OCI-LY3 (cell line): ENCODE measurements around the gene BAIAP2L1.

Experiments used
- H2AFZ ChIP-seq: fragments of 200-600, 300-600 bp; shearing (Covaris generic); 2 replicates; pipeline ENCODE4 v1.6.0; 2014; ENCODE audit warnings: antibody characterized with exemption, low read depth, low read length
- H3K27ac ChIP-seq: fragments of 200-600, 300-600 bp; sonication (generic); 2 replicates; pipeline ENCODE4 v1.5.1; 2014; ENCODE audit warnings: mild to moderate bottlenecking, low read length, moderate library complexity, mixed read lengths
- H3K27me3 ChIP-seq: fragments of 200-600, 300-600 bp; sonication (generic); 2 replicates; pipeline ENCODE4 v1.6.1; 2014; ENCODE audit warnings: low read depth, low read length, mixed read lengths
- H3K36me3 ChIP-seq: fragments of 200-600, 300-600 bp; sonication (generic); replicated peaks from 2 replicates; pipeline ENCODE3; 2014; ENCODE audit warnings: low read depth, low read length, mixed read lengths
- H3K4me1 ChIP-seq: fragments of 300-600, 200-600 bp; sonication (generic); 2 replicates; pipeline ENCODE4 v1.6.1; 2014; ENCODE audit warnings: low read length, mixed read lengths
- H3K4me2 ChIP-seq: fragments of 200-600, 300-600 bp; sonication (generic); 2 replicates; pipeline ENCODE4 v1.6.1; 2014; ENCODE audit warnings: low read length, mixed read lengths
- H3K4me3 ChIP-seq: fragments of 300-600, 200-600 bp; sonication (generic); 2 replicates; pipeline ENCODE4 v1.5.1; 2014; ENCODE audit warnings: antibody characterized with exemption, mild to moderate bottlenecking, low read length, moderate library complexity
- H3K79me2 ChIP-seq: fragments of 300-600, 200-600 bp; shearing (Covaris generic); 2 replicates; pipeline ENCODE4 v1.6.1; 2014; ENCODE audit warnings: mild to moderate bottlenecking, low read length, mixed read lengths
- H3K9ac ChIP-seq: fragments of 300-600, 200-600 bp; shearing (Covaris generic); 2 replicates; pipeline ENCODE4 v1.6.0; 2014; ENCODE audit warnings: mild to moderate bottlenecking, low read length, moderate library complexity
- H3K9me3 ChIP-seq: fragments of 200-600, 300-600 bp; shearing (Covaris generic); 2 replicates; pipeline ENCODE4 v1.6.1; 2014; ENCODE audit warnings: low read length, mixed read lengths; ENCODE audit not compliant: insufficient read depth
- H4K20me1 ChIP-seq: fragments of 200-600, 300-600 bp; sonication (generic); 2 replicates; pipeline ENCODE4 v1.6.1; 2016; ENCODE audit warnings: low read length, mixed read lengths; ENCODE audit not compliant: insufficient read depth
- EZH2phosphoT487 ChIP-seq: fragments of 200-600 bp; shearing (Covaris generic); IDR thresholded peaks from 2 replicates; pipeline ENCODE4 v1.6.1; 2018; ENCODE audit warnings: antibody characterized with exemption, mixed run types, low read depth
- TF ChIP-seq, protein P1 (sequence below): fragments of 200-600, 300-600 bp; sonication (generic); IDR thresholded peaks from 2 replicates; pipeline ENCODE4 v1.5.1; 2014; ENCODE audit warnings: antibody characterized with exemption, low read length, low read depth

BAIAP2L1 gene

DNA sequence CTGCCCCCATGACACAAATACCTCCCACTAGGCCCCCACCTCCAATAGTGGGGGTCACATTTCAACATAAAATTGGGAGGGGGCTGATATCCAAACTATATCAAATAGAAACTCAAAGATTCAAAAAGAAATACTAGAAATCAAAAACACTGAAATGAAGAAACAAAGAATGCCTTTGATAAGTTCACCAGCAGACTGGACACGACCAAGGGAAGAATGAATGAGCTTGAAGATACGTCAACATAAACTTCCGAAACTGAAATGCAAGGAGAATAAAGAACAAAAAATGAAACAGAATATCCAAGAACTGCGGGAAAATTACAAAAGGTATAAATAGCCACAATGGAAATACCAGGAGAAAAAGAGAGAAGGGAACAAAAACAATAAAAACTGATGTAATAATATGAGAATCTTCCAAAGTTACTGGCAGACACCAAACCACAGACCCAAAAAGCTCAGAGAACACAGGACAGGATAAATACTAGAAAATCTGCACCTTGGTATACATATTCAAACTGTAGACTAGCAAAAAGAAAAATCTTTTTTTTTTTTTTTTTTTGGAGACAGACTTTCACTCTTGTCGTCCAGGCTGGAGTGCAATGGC is 69.9 kb downstream of the BAIAP2L1 start:
- H3K27ac ChIP-seq: no peak overlapping the region
- H3K79me2 ChIP-seq: no peaks in the 10 kb centered on the region
- no peaks in the 10 kb centered on the region for H4K20me1 ChIP-seq
- H3K36me3 ChIP-seq: no peaks in the 10 kb centered on the region
- H3K9ac ChIP-seq: no peak overlapping the region
- H2AFZ ChIP-seq: no peak overlapping the region
- no peaks in the 10 kb centered on the region for H3K9me3 ChIP-seq
- TF ChIP-seq, protein P1, sequence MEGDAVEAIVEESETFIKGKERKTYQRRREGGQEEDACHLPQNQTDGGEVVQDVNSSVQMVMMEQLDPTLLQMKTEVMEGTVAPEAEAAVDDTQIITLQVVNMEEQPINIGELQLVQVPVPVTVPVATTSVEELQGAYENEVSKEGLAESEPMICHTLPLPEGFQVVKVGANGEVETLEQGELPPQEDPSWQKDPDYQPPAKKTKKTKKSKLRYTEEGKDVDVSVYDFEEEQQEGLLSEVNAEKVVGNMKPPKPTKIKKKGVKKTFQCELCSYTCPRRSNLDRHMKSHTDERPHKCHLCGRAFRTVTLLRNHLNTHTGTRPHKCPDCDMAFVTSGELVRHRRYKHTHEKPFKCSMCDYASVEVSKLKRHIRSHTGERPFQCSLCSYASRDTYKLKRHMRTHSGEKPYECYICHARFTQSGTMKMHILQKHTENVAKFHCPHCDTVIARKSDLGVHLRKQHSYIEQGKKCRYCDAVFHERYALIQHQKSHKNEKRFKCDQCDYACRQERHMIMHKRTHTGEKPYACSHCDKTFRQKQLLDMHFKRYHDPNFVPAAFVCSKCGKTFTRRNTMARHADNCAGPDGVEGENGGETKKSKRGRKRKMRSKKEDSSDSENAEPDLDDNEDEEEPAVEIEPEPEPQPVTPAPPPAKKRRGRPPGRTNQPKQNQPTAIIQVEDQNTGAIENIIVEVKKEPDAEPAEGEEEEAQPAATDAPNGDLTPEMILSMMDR: no peak
- no peak for TF ChIP-seq EZH2phosphoT487
- no peak overlapping the region for H3K4me2 ChIP-seq
- H3K4me3 ChIP-seq: no peak overlapping the region
- peaks cover 4% of the 10 kb centered on the region; the same call in 1 of the 2 replicates for H3K27me3 ChIP-seq
- H3K4me1 ChIP-seq: no peaks in the 10 kb centered on the region

DNA sequence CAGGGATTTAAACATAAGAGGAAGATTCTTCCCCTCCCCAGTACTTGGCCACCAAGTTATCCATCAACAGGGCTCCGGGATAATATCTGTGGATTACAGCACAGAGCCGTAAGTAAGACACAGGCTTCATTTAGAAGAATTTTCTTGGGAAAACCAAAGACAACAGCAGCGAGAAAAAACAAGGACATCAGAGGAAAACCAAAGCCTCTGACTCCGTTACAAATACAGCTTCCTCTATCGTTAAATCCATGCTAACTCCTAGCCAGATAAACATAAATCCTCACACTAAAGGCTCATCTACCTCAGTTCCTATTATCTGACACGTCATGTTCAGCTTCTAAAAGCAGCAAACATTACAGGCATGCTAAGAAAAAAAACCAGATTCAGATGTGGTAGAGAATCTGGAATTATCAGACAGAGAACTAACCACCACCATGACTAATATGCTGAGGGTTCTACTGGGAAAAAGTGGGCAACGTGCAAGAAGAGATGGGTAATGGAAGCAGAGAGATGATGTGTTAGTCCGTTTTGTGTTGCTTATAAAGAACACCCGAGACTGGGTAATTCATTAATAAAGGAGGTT is 71.0 kb downstream of the BAIAP2L1 start:
- Histone ChIP-seq H3K27ac (no peak overlapping the region), H3K36me3 (no peaks in the 10 kb centered on the region), H3K9ac (no peak overlapping the region), H3K4me1 (no peaks in the 10 kb centered on the region), H3K79me2 (no peaks in the 10 kb centered on the region), H3K4me3 (no peak overlapping the region), H2AFZ (no peak overlapping the region), H3K9me3 (no peaks in the 10 kb centered on the region), H3K4me2 (no peak overlapping the region), H4K20me1 (no peaks in the 10 kb centered on the region), H3K27me3 (peaks cover 4% of the 10 kb centered on the region; the same call in 1 of the 2 replicates)
- no peak for TF ChIP-seq EZH2phosphoT487

DNA sequence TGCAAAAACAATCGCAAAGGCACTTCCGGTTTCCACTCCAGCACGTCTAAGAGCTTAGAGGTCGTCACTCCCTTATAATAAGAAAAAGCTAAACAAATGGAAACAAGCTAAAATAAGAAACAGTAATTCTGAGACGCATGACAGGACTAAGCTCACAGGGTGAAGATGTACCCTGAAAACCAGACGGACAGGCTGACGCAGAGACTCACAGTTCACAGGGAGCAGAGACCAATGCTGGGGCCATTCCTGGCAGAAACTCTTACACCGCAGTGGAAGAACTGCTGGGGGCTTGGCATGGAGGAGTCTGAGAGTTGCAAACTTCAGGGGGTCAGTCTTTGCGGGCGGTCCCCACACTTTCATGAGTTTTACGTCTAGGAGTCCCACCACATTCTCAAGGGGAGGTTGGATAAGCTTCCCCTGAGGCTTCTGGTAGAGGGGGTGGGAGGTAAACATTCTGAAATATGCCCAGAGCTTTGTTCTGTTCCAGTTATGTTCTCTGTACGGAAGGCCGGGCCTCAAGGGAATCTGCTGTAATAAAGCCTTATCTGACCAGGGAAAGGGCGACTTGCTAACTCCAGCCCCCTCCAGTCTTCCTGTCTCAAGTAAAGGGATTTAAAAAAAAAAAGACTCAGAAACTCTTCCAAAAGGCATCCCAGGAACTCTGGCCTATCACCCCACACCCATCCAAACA is 71.6 kb downstream of the BAIAP2L1 start:
- no peak overlapping the region for H3K4me3 ChIP-seq
- no peaks in the 10 kb centered on the region for H3K9me3 ChIP-seq
- no peak overlapping the region for H3K27ac ChIP-seq
- no peaks in the 10 kb centered on the region for H4K20me1 ChIP-seq
- H3K36me3 ChIP-seq: no peaks in the 10 kb centered on the region
- no peak overlapping the region for H2AFZ ChIP-seq
- H3K4me1 ChIP-seq: no peaks in the 10 kb centered on the region
- no peak overlapping the region for H3K4me2 ChIP-seq
- H3K9ac ChIP-seq: no peak overlapping the region
- H3K79me2 ChIP-seq: no peaks in the 10 kb centered on the region
- peaks cover 4% of the 10 kb centered on the region; the same call in 1 of the 2 replicates for H3K27me3 ChIP-seq
- TF ChIP-seq, protein P1: no peak
- TF ChIP-seq EZH2phosphoT487: no peak

DNA sequence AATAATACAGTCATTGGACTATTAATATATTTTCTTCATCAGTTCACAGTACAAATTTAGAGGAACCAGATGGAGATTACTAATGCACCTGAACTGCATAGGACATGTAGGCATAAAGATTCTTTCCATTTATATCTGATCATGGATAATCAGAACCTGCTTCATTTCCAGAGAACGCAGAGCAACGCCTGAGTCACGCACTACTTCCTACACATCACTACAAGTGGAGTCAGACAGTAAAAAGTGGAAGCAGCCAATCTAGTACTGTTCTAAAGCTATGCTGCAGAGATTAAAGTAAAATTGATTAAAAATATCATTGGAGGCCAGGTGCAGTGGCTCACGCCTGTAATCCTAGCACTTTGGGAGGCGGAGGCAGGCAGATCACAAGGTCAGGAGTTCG is 76.1 kb downstream of the BAIAP2L1 start:
- Histone ChIP-seq H3K9me3 (no peaks in the 10 kb centered on the region), H3K4me3 (no peak overlapping the region), H3K79me2 (no peaks in the 10 kb centered on the region), H4K20me1 (no peaks in the 10 kb centered on the region), H3K27me3 (peaks cover 4% of the 10 kb centered on the region; the same call in 1 of the 2 replicates), H3K36me3 (no peaks in the 10 kb centered on the region), H2AFZ (no peak overlapping the region), H3K4me2 (no peak overlapping the region), H3K4me1 (no peaks in the 10 kb centered on the region), H3K9ac (no peak overlapping the region), H3K27ac (no peak overlapping the region)
- TF ChIP-seq, protein P1: no peak
- TF ChIP-seq EZH2phosphoT487: no peak
